ENCODE results near the gene ACBD4.

- TF ChIP-seq CTCF (IDR thresholded peaks at IDR 0.05; ENCODE audit: low read depth, low read length, poor library complexity, severe bottlenecking) (no peak), EZH2phosphoT487 (IDR thresholded peaks at IDR 0.05; ENCODE audit: borderline replicate concordance, low read length) (no peak)
Measured at GRCh38 chr17:45184144-45184543, 48.7 kb downstream of the ACBD4 start.

Data from DOHH2 (cell line).